GM13977 (cell line): ENCODE results near the gene SPANXA2.
"Not testable (repeated sequence)": the region's sequence is repeated elsewhere in the genome, so short reads cannot be mapped to it uniquely, and the experiment has no call there.

Source experiments
- DNase-seq: peaks from one replicate; pipeline ENCODE4 v3.0.0; 2012; ENCODE audit warnings: low spot score
- in situ Hi-C: fragments of 300-500 bp; cut with MboI; formaldehyde crosslinking; loops from one replicate; pipeline ENCODE4 v1.12.0; 2022; ENCODE audit warnings: low sequenced_read_pairs, low pct_unique_long_range_greater_than_20kb, mixed read lengths, inconsistent platforms; ENCODE audit not compliant: unreplicated experiment
- TF ChIP-seq, protein P1 (sequence below): IDR thresholded peaks from 2 replicates; pipeline ENCODE4 v1.5.1; 2012; ENCODE audit warnings: mild to moderate bottlenecking, control low read depth; ENCODE audit not compliant: insufficient read depth; ENCODE audit errors: extremely low read depth, missing control alignments

The SPANXA2 gene

DNA sequence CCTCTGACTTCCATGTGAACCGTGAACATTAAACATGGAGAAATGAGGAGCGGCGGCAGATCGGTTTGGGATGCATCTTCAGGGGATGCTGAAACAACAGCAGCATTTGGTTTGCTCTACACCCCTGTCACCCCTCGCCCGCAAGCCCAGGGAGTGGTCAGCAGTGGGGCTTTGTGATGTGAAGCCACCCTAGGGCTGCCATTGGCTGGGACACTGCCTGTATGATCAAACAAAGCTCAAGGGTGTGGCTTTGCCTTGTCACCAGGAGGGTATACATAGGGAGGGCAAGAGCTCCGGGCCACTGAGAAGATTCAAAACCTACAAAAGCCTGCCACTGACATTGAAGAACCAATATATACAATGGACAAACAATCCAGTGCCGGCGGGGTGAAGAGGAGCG is at the start of gene SPANXA2:
Gene SPANXA2 (plus strand): TSS at position 301 of the 400 bp plus-strand sequence. CDS start 60 bp downstream, at position 361.
- DNase-seq, in situ Hi-C loops: not testable (repeated sequence)

DNA sequence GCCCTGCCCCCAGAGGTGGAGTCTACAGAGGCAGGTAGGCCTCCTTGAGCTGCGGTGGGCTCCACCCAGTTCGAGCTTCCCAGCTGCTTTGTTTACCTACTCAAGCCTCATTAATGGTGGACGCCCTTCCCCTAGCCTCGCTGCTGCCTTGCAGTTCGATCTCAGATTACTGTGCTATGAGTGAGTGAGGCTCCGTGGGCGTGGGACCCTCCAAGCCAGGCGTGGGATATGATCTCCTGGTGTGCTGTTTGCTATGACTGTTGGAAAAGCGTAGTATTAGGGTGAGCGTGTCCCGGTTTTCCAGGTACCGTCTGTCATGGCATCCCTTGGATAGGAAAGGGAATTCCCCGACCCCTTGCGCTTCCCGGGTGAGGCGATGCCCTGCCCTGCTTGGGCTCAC is 47.0 kb upstream of the SPANXA2 start:
- in situ Hi-C loops, result not testable (repeated sequence)

DNA sequence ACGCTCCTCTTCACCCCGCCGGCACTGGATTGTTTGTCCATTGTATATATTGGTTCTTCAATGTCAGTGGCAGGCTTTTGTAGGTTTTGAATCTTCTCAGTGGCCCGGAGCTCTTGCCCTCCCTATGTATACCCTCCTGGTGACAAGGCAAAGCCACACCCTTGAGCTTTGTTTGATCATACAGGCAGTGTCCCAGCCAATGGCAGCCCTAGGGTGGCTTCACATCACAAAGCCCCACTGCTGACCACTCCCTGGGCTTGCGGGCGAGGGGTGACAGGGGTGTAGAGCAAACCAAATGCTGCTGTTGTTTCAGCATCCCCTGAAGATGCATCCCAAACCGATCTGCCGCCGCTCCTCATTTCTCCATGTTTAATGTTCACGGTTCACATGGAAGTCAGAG is 4.9 kb upstream of the SPANXA2 start, which contains the start of gene SPANXA1:
Gene SPANXA1 (minus strand): TSS at position 101 of the 400 bp plus-strand sequence. CDS start 60 bp downstream, at position 41.
- DNase-seq, in situ Hi-C loops: not testable (repeated sequence)

More for the DNA sequence above, 47.0 kb upstream of the SPANXA2 start:
- DNase-seq, result not testable (repeated sequence)

- in situ Hi-C loops, result no loop called here
- DNase-seq, result no peak
- TF ChIP-seq, protein P1, sequence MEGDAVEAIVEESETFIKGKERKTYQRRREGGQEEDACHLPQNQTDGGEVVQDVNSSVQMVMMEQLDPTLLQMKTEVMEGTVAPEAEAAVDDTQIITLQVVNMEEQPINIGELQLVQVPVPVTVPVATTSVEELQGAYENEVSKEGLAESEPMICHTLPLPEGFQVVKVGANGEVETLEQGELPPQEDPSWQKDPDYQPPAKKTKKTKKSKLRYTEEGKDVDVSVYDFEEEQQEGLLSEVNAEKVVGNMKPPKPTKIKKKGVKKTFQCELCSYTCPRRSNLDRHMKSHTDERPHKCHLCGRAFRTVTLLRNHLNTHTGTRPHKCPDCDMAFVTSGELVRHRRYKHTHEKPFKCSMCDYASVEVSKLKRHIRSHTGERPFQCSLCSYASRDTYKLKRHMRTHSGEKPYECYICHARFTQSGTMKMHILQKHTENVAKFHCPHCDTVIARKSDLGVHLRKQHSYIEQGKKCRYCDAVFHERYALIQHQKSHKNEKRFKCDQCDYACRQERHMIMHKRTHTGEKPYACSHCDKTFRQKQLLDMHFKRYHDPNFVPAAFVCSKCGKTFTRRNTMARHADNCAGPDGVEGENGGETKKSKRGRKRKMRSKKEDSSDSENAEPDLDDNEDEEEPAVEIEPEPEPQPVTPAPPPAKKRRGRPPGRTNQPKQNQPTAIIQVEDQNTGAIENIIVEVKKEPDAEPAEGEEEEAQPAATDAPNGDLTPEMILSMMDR, result no peak
Measured at GRCh38 chrX:141609111-141609510, 19.6 kb downstream of the SPANXA2 start.

- in situ Hi-C loops, result no loop called here
- no peak for DNase-seq
- TF ChIP-seq, protein P1, result no peak
Measured at GRCh38 chrX:141619336-141619735, 29.8 kb downstream of the SPANXA2 start.

- in situ Hi-C loops, result no loop called here
- TF ChIP-seq, protein P1, result no peak
- no peak for DNase-seq
Measured at GRCh38 chrX:141632124-141632523, 42.6 kb downstream of the SPANXA2 start.

GRCh38 chrX:141638550-141638949 is 49.0 kb downstream of the SPANXA2 start:
- no peak for DNase-seq
- TF ChIP-seq, protein P1, result no peak
- in situ Hi-C loops, result no loop called here
